ENCODE measurements around the gene NIN. TPM values are rescaled to one million over a fixed set of nuclear protein-coding genes. Genes with fewer than 3 reads are reported as not detected.
A peak's percentile ranks its signal among the peaks of the same experiment; 100 is the strongest.

Gene NIN
- total and polyA plus RNA-seq, 11 donors, result 11.7 to 48.3 (median 25.0) TPM

DNA sequence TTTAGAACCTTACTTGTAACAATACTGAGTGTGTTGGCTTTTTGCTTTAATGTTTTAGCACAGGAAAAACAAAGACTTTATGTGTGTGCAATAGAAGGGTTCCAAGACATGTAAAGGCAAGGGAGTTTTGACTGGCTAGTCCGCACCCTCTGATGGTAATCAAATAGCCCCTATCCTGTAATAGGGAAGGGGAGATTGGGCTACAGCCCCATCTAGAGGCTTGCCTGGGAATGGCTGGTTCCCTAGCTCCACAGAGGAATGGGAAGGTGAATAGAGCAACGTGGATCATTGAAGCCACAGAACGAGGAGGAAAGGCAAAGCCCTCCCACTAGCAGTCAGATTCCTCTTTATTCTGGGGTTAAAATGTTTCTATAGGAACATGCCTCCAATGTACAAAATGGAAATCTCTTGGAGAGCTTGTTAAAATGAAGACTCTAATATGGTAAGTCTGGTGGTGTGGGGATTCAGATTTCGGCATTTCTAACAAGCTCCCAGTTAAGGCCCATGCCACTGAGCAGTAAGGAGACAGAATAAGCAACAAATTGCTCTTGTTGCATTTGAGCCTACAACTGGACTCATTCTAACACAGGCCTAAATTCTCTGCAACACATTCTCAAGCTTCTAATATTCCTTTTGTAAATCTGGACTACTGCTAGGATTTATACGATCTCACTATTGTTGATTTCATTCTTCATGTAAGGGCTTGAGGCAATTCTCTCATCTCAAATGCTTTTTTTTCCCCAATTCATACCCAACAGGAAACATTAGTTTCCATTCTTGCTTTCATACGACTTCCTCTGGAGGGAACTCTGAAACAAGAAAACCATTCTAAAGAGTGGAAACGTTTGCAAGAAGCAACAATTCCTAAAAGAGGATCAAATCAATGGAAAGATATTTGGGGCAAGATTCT, 57.1 kb downstream of the NIN start:
- no peak for TF ChIP-seq POLR2A (IDR thresholded peaks at IDR 0.05)
- TF ChIP-seq, protein P1, sequence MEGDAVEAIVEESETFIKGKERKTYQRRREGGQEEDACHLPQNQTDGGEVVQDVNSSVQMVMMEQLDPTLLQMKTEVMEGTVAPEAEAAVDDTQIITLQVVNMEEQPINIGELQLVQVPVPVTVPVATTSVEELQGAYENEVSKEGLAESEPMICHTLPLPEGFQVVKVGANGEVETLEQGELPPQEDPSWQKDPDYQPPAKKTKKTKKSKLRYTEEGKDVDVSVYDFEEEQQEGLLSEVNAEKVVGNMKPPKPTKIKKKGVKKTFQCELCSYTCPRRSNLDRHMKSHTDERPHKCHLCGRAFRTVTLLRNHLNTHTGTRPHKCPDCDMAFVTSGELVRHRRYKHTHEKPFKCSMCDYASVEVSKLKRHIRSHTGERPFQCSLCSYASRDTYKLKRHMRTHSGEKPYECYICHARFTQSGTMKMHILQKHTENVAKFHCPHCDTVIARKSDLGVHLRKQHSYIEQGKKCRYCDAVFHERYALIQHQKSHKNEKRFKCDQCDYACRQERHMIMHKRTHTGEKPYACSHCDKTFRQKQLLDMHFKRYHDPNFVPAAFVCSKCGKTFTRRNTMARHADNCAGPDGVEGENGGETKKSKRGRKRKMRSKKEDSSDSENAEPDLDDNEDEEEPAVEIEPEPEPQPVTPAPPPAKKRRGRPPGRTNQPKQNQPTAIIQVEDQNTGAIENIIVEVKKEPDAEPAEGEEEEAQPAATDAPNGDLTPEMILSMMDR (IDR thresholded peaks at IDR 0.05), result peak; percentile 45 to 74 (median 64)
- H3K36me3 ChIP-seq, result peaks cover 3 to 84% (median 73%) of the 10 kb centered on the region in 9 donors
- H3K27me3 ChIP-seq, result no peaks in the 10 kb centered on the region
- no peaks in the 10 kb centered on the region for H3K9me3 ChIP-seq
- H3K4me3 ChIP-seq, result no peak overlapping the region
- H3K4me1 ChIP-seq, result peaks cover 0 to 31% (median 18%) of the 10 kb centered on the region in 12 donors
- intact Hi-C loops (cut with DNase I), result loop anchor here in 4 of 10 donors (2.0 to 10.0 kb wide), 4 partner anchors 49 to 173 kb away; no protein-coding TSS in a partner anchor
- peak in 3 of 4 donors; percentile 37 to 70 (median 55) for ATAC-seq
- DNase-seq, result peak in 1 of 5 donors; percentile 25
- WGBS, 4 donors, result 50 to 60% (median 55%) methylated on average over 7 of the region's 7 CpGs
- no peak overlapping the region for H3K27ac ChIP-seq

DNA sequence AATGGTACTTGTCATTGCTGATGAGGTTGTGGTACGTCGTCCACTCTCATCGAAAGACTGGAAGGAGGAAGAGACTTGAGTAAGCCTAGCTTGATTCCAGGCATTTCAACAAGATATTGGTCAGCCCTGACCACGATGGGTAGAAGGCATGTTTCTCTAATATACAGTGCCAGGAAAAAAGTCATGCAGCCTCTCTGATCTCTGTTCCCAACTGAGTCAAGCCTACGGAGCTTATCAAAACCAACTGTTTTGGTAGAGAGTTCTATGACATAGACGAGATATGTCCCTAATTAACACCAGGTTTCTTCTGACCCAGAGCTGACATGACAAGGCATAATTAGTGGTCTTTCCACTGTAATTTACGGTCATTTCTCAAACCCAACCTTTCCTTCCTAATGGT, 58.5 kb downstream of the NIN start:
- Histone ChIP-seq H3K27me3 (no peaks in the 10 kb centered on the region), H3K4me3 (no peak overlapping the region), H3K9me3 (no peaks in the 10 kb centered on the region), H3K4me1 (peaks cover 0 to 25% (median 16%) of the 10 kb centered on the region in 12 donors), H3K27ac (no peak overlapping the region), H3K36me3 (peaks cover 3 to 95% (median 85%) of the 10 kb centered on the region in 9 donors)
- DNase-seq (no peak), ATAC-seq (no peak)
- intact Hi-C loops (cut with DNase I), result loop anchor here in 4 of 10 donors (5.0 to 10.0 kb wide), 3 partner anchors 48 to 155 kb away; no protein-coding TSS in a partner anchor
- WGBS, 4 donors, result 69 to 78% (median 75%) methylated on average over 7 of the region's 7 CpGs
- no peak for TF ChIP-seq POLR2A (IDR thresholded peaks at IDR 0.05)
- TF ChIP-seq, protein P1 (IDR thresholded peaks at IDR 0.05), result no peak

DNA sequence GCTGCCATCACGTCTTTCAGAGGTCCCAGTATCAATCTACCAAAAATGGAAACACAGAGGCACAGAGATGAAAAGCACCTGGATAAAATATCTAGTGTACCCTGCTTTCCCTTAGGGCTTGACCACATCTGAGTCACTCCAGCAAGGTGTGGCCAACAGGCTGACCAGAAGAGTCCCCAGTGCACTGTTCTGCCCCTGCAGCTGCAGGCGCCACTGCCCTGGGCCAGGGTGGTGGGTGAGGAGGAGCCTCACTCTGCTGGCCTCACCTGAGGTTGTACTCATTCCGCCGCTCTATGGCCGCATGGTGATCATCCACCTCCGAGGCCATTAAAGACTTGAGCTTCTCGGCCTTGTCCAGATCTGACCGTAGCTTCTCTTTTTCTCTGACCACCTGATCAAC, 60.4 kb downstream of the NIN start:
- Histone ChIP-seq H3K9me3 (no peaks in the 10 kb centered on the region), H3K27me3 (no peaks in the 10 kb centered on the region), H3K4me1 (peaks cover 0 to 30% (median 13%) of the 10 kb centered on the region in 12 donors), H3K27ac (no peak overlapping the region), H3K4me3 (no peak overlapping the region), H3K36me3 (peaks cover 3 to 99% (median 88%) of the 10 kb centered on the region in 9 donors)
- ATAC-seq (no peak), DNase-seq (no peak)
- TF ChIP-seq, protein P1 (IDR thresholded peaks at IDR 0.05), result no peak
- no peak for TF ChIP-seq POLR2A (IDR thresholded peaks at IDR 0.05)
- 96% methylated on average over 8 of the region's 8 CpGs for WGBS, 4 donors
- intact Hi-C loops (cut with DNase I), result loop anchor here in 4 of 10 donors (5.0 to 10.0 kb wide), 3 partner anchors 46 to 153 kb away; no protein-coding TSS in a partner anchor

DNA sequence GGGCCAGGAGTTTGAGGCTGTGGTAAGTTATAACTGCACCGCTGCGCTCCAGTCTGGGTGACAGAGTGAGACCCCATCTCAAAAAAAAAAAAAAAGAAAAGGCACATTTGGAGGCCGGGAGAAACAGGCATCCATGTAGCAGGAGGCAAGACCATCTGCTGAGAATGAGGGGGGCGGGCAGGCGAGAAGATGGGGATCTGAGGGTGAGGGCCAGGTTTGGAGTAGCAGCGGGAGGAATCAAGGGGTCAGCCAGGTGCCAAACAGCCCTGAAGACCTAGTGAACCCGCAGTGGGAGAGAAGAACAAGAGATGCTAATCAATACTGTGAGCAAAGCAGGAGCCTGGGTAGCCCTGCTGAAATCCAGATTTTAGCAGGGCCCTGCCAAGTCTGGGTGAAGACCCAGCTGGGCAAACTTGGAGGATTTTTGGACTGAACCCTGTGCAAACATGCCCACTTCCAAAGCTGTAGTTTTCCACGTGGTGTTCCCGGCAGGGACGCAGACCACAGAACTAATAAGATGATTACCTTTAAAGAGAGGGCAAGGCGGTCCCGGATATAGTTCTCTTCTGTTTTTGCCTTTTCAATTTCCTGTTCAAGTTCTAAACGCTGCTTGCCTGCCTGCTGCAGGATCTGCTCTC, 61.0 kb downstream of the NIN start:
- no peak for DNase-seq
- WGBS, 4 donors, result 91% methylated on average over 13 of the region's 13 CpGs
- TF ChIP-seq, protein P1 (IDR thresholded peaks at IDR 0.05), result no peak
- TF ChIP-seq POLR2A (IDR thresholded peaks at IDR 0.05), result no peak
- Histone ChIP-seq H3K4me1 (peaks cover 0 to 24% (median 8%) of the 10 kb centered on the region in 12 donors), H3K27ac (no peak overlapping the region), H3K4me3 (no peak overlapping the region), H3K36me3 (peaks cover 3 to 99% (median 88%) of the 10 kb centered on the region in 9 donors), H3K9me3 (no peaks in the 10 kb centered on the region), H3K27me3 (no peaks in the 10 kb centered on the region)
- no peak for ATAC-seq
- intact Hi-C loops (cut with DNase I), result loop anchor here in 5 of 10 donors (5.0 to 10.0 kb wide), 4 partner anchors 45 to 168 kb away; no protein-coding TSS in a partner anchor
